Thyroid gland (tissue), 4 donors: ENCODE data around the gene CYP26B1. TPM values are rescaled to one million over a fixed set of nuclear protein-coding genes. Genes with fewer than 3 reads are reported as not detected.

Experiments used
- DNase-seq, 2 donors: peaks; one replicate each; pipeline ENCODE4 v3.0.0-alpha.2; 2019
- H3K27ac ChIP-seq, 3 donors: fragments of 200-600 bp; sonication (generic); 1 replicate in 2 of 3; 2 replicates in 1 of 3; pipeline ENCODE4 v1.5.1; 2016 to 2019; ENCODE audit warnings: mild to moderate bottlenecking in 1 of 3, moderate library complexity in 1 of 3
- H3K27me3 ChIP-seq: fragments of 200-600 bp; sonication (generic); one replicate; pipeline ENCODE4 v1.5.1; 2019
- H3K36me3 ChIP-seq, 2 donors: fragments of 200-600 bp; sonication (generic); one replicate each; pipeline ENCODE4 v1.5.1; 2016 to 2019
- H3K4me1 ChIP-seq, 2 donors: fragments of 200-600 bp; sonication (generic); one replicate each; pipeline ENCODE4 v1.5.1; 2017 to 2019
- H3K4me3 ChIP-seq, 3 donors: fragments of 200-600 bp; sonication (generic); replicated peaks in 1 of 3; 1 replicate in 2 of 3; 2 replicates in 1 of 3; pipeline ENCODE4 v1.5.1; 2016; ENCODE audit warnings: mild to moderate bottlenecking in 1 of 3
- H3K9me3 ChIP-seq: fragments of 200-600 bp; sonication (generic); one replicate; pipeline ENCODE4 v1.5.1; 2017
- POLR2A ChIP-seq, 2 donors: fragments of 450-650 bp; IDR thresholded peaks; one replicate each; pipeline ENCODE4 v1.6.1; 2017; ENCODE audit warnings: antibody characterized with exemption in 2 of 2, mild to moderate bottlenecking in 2 of 2, moderate library complexity in 1 of 2
- WGBS, 2 donors: methylation state at CpG; one replicate each; pipeline ENCODE4 v1.1.5; 2017; 5-methylcytosine and 5-hydroxymethylcytosine counted together
- intact Hi-C: fragments of 100-400 bp; cut with DNase I; formaldehyde crosslinking; loops from one replicate; pipeline ENCODE4 v1.15.1; 2023
- total RNA-seq, 4 donors: library from RNA; depleted of rRNA; stranded (reverse); fragments of >200 nt; gene quantifications; one replicate each; pipeline ENCODE4 v1.2.3, GENCODE V29; 2016
- TF ChIP-seq, protein P1 (sequence below), 6 experiments: fragments of 200-600 bp in 3 of 6; fragments of 450-650 bp in 3 of 6; sonication (generic) in 3 of 6; IDR thresholded peaks; one replicate each; pipeline ENCODE4 v1.5.1; 2016 to 2019; ENCODE audit warnings: antibody characterized with exemption in 6 of 6, mild to moderate bottlenecking in 2 of 6, inconsistent platforms in 1 of 6, moderate library complexity in 1 of 6

CYP26B1 gene
- total RNA-seq, 4 donors from 2014 or later = 11.8 to 24.2 (median 16.3) TPM

DNA sequence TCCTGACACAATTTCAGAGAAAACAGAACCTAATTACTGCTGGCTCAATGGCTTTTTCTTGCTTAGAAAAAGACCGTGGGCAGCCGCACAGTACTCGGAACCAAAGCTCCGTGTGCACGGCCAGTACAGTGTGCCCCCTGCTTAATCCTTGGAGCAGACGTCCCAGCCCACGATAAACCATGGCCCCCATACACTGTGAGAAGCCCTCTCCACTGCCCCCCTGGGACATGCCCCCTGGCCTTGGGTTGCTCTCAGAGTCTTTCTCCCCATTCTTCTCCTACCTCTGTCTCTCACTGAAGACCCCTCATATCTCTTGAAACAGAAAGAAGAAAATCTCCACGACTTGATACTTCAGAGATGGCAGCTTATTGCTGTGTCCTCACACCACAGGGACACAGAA, 44.0 kb downstream of the CYP26B1 start:
- no peak for DNase-seq
- no peaks in the 10 kb centered on the region for H3K36me3 ChIP-seq

DNA sequence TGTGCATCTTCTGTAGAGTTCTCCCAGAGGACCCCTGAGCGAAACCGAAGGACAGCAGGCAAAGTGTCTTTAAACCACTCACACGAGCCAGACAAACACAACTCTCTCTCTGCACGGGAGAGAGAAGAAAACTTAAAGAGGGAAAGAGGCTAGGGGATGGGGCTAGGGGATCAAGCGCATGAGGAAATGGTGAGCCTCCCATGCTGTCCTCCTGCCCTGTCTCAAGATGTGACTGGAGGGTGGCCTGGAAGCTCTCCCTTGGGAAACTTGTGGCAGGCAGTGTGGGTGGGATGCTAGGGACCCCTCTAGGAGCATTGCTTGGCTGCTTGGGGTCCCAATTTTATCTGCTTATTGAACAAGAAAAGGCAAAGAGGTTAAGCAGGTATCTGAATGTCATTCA, 44.5 kb downstream of the CYP26B1 start:
- 53 to 61% methylated on average over 5 of the region's 5 CpGs for WGBS, 2 donors

More for the DNA sequence above, 44.0 kb downstream of the CYP26B1 start:
- no peak overlapping the region for H3K4me3 ChIP-seq
- no peaks in the 10 kb centered on the region for H3K4me1 ChIP-seq
- H3K27me3 ChIP-seq = no peaks in the 10 kb centered on the region
- no peaks in the 10 kb centered on the region for H3K9me3 ChIP-seq
- H3K27ac ChIP-seq = no peak overlapping the region
- no peak for TF ChIP-seq POLR2A (IDR thresholded peaks at IDR 0.05)
- TF ChIP-seq, protein P1, sequence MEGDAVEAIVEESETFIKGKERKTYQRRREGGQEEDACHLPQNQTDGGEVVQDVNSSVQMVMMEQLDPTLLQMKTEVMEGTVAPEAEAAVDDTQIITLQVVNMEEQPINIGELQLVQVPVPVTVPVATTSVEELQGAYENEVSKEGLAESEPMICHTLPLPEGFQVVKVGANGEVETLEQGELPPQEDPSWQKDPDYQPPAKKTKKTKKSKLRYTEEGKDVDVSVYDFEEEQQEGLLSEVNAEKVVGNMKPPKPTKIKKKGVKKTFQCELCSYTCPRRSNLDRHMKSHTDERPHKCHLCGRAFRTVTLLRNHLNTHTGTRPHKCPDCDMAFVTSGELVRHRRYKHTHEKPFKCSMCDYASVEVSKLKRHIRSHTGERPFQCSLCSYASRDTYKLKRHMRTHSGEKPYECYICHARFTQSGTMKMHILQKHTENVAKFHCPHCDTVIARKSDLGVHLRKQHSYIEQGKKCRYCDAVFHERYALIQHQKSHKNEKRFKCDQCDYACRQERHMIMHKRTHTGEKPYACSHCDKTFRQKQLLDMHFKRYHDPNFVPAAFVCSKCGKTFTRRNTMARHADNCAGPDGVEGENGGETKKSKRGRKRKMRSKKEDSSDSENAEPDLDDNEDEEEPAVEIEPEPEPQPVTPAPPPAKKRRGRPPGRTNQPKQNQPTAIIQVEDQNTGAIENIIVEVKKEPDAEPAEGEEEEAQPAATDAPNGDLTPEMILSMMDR (IDR thresholded peaks at IDR 0.05) = no peak
- WGBS, 2 donors = 86 to 95% methylated on average over 8 of the region's 8 CpGs
- intact Hi-C loops = no loop called here

DNA sequence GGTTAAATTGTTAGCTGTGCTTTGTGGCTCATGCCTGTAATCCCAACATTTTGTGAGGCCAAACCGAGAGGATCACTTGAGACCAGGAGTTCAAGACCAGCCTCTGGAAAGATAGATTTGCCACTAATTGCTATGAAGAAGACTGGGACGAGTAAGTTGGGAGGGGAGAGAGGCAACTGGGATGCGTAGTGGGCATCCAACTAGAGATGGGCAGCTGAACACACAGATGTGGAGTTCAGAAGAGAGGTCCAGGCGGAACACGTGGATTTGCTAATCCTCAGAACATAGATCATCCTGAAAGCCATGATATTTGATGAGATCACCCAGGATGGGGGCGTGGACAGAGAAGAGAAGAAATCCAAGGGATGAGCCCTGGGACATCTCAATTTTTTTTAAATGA, 48.7 kb downstream of the CYP26B1 start:
- TF ChIP-seq, protein P1 (IDR thresholded peaks at IDR 0.05) = no peak
- Histone ChIP-seq H3K27ac (no peak overlapping the region), H3K4me3 (no peak overlapping the region), H3K4me1 (no peaks in the 10 kb centered on the region), H3K9me3 (no peaks in the 10 kb centered on the region), H3K27me3 (no peaks in the 10 kb centered on the region), H3K36me3 (no peaks in the 10 kb centered on the region)
- 85 to 90% methylated on average over 6 of the region's 6 CpGs for WGBS, 2 donors
- no peak for DNase-seq
- intact Hi-C loops = no loop called here

More for the DNA sequence above, 44.5 kb downstream of the CYP26B1 start:
- no peak for DNase-seq
- H3K4me1 ChIP-seq = no peaks in the 10 kb centered on the region
- TF ChIP-seq, protein P1 (IDR thresholded peaks at IDR 0.05) = no peak
- no peak for TF ChIP-seq POLR2A (IDR thresholded peaks at IDR 0.05)
- no peaks in the 10 kb centered on the region for H3K36me3 ChIP-seq
- no peaks in the 10 kb centered on the region for H3K9me3 ChIP-seq
- no peak overlapping the region for H3K4me3 ChIP-seq
- no peak overlapping the region for H3K27ac ChIP-seq
- intact Hi-C loops = no loop called here
- H3K27me3 ChIP-seq = no peaks in the 10 kb centered on the region

DNA sequence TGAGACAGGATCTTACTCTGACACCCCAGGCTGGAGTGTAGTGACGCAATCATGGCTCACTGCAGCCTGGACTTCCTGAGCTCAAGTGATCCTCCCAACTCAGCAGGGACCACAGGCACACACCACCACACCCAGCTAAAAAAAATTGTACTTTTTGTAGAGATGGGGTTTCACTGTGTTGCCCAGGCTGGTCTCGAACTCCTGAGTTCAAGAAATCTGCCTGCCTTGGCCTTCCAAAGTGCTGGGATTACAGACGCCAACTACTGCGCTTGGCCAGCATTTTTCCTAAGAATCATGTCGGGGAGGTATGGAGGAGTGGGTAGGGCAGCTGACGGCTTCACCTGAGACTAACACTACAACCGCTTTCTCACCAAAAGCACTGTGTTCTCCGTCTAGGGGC, 50.4 kb downstream of the CYP26B1 start:
- intact Hi-C loops = no loop called here
- no peak for DNase-seq
- Histone ChIP-seq H3K27ac (no peak overlapping the region), H3K4me1 (no peaks in the 10 kb centered on the region), H3K9me3 (no peaks in the 10 kb centered on the region), H3K27me3 (no peaks in the 10 kb centered on the region), H3K36me3 (no peaks in the 10 kb centered on the region), H3K4me3 (no peak overlapping the region)
- WGBS, 2 donors = 89 to 95% methylated on average over 7 to 8 of the region's 8 CpGs
- no peak for TF ChIP-seq POLR2A (IDR thresholded peaks at IDR 0.05)
- TF ChIP-seq, protein P1 (IDR thresholded peaks at IDR 0.05) = no peak

DNA sequence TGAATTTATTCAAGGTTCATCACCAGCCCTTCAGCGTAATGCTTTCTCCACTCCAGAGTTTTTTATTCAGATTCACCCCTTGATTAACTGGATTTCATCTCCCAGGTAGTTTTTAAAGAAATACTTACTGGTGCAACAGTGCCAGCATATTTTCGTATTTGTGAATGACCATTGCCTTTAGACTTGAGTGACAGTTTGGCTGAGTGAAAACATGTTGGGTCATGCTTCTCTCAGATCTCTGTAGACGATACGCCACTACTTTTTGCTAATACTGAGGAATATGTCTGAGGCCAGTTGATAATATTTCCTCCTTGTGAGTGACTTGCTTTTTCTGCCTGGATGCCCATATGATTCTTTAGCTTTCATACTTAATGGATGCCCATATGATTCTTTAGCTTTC, 51.5 kb downstream of the CYP26B1 start:
- intact Hi-C loops = no loop called here
- TF ChIP-seq, protein P1 (IDR thresholded peaks at IDR 0.05) = no peak
- H3K27me3 ChIP-seq = no peaks in the 10 kb centered on the region
- H3K9me3 ChIP-seq = no peaks in the 10 kb centered on the region
- 85 to 88% methylated on average over 4 of the region's 4 CpGs for WGBS, 2 donors
- no peak overlapping the region for H3K4me3 ChIP-seq
- no peak overlapping the region for H3K27ac ChIP-seq
- no peaks in the 10 kb centered on the region for H3K4me1 ChIP-seq
- no peaks in the 10 kb centered on the region for H3K36me3 ChIP-seq
- no peak for DNase-seq
